GM23338 (cell line): ENCODE measurements around the gene GFRA1. TPM values are rescaled to one million over a fixed set of nuclear protein-coding genes. Genes with fewer than 3 reads are reported as not detected.

Source experiments
- CREB1 ChIP-seq: fragments of 250-450 bp; sonication (Bioruptor Pico); IDR thresholded peaks from 2 replicates; pipeline ENCODE4 v1.5.0; 2020; ENCODE audit warnings: low read depth, mild to moderate bottlenecking, moderate library complexity
- CTCF ChIP-seq, 2 experiments: fragments of 200-600 bp in 1 of 2; sonication (generic) in 1 of 2; conservative IDR thresholded peaks; 2 replicates each; pipeline versions ENCODE4 v1.5.1 to v1.6.1; 2016 to 2017; ENCODE audit warnings: antibody characterized with exemption in 2 of 2, low read depth in 2 of 2, mild to moderate bottlenecking in 2 of 2, moderate library complexity in 1 of 2
- EZH2 ChIP-seq: fragments of 200-600 bp; sonication (generic); IDR thresholded peaks from one replicate; pipeline ENCODE4 v1.8.0; 2017; ENCODE audit warnings: antibody characterized with exemption, mild to moderate bottlenecking, low read depth; ENCODE audit not compliant: unreplicated experiment
- JUNB ChIP-seq: IDR thresholded peaks from one replicate; pipeline ENCODE4 v1.6.1; 2016; ENCODE audit warnings: antibody characterized with exemption; ENCODE audit not compliant: unreplicated experiment
- POLR2AphosphoS5 ChIP-seq: IDR thresholded peaks from 2 replicates; pipeline ENCODE4 v1.6.1; 2016; ENCODE audit warnings: antibody characterized with exemption, low read depth
- REST ChIP-seq: IDR thresholded peaks from one replicate; pipeline ENCODE4 v1.6.1; 2018; ENCODE audit warnings: antibody characterized with exemption; ENCODE audit not compliant: unreplicated experiment
- STAT1 ChIP-seq: IDR thresholded peaks from one replicate; pipeline ENCODE4 v1.6.1; 2016; ENCODE audit warnings: antibody characterized with exemption; ENCODE audit not compliant: unreplicated experiment
- ZNF114 ChIP-seq: fragments of 250-450 bp; sonication (Bioruptor Pico); IDR thresholded peaks from 2 replicates; pipeline ENCODE4 v1.5.0; 2020; ENCODE audit warnings: mild to moderate bottlenecking, moderate library complexity
- ZNF462 ChIP-seq: fragments of 250-450 bp; sonication (Bioruptor Pico); IDR thresholded peaks from 2 replicates; pipeline ENCODE4 v1.5.0; 2020; ENCODE audit warnings: mild to moderate bottlenecking, moderate library complexity
- polyA plus RNA-seq: library from polyadenylated mRNA; unstranded; fragments of >200 nt; fragmentation: Nextera tagmentation; extraction: Ambion mirVana; gene quantifications from 2 replicates; pipeline ENCODE4 v1.2.1, GENCODE V29; 2016
- total RNA-seq: library from RNA; depleted of rRNA; stranded (reverse); fragments of >200 nt; shearing (Covaris generic); gene quantifications from 2 replicates; pipeline ENCODE4 v1.2.3, GENCODE V29; 2014

Gene GFRA1
- total and polyA plus RNA-seq, 2 experiments from 2014 or later, result 1.4 to 2.8 TPM

GRCh38 chr10:116245156-116245555, 27.9 kb downstream of the GFRA1 start (continued):
- TF ChIP-seq ZNF462 (no peak), JUNB (no peak), CREB1 (CRISPR knock-in tag) (no peak), STAT1 (no peak), POLR2AphosphoS5 (no peak), REST (no peak), ZNF114 (no peak), EZH2 (no peak), CTCF (conservative IDR thresholded peaks at IDR 0.05; ENCODE audit: low read depth in 2 of 2) (no peak)
